Measurements from ENCODE around the gene VPS72. TPM values are rescaled to one million over a fixed set of nuclear protein-coding genes. Genes with fewer than 3 reads are reported as not detected.
A peak's percentile ranks its signal among the peaks of the same experiment; 100 is the strongest.
"Not testable (repeated sequence)": the region's sequence is repeated elsewhere in the genome, so short reads cannot be mapped to it uniquely, and the experiment has no call there.

Gene VPS72
- total RNA-seq, 1 donor: 9.9 TPM

- Histone ChIP-seq H3K9me3 (ENCODE audit: low read depth, low read length) (no peaks in the 10 kb centered on the region), H3K27me3 (ENCODE audit: insufficient read depth, low read length) (no peaks in the 10 kb centered on the region), H3K4me3 (ENCODE audit: low read length) (no peak overlapping the region), H3K4me1 (ENCODE audit: insufficient read depth, low read length) (peaks cover 27% of the 10 kb centered on the region)
Observed at GRCh38 chr1:151196292-151196800, 6.3 kb upstream of the VPS72 start.

- not testable (repeated sequence) for H3K27me3 ChIP-seq (ENCODE audit: insufficient read depth, low read length); H3K4me3 ChIP-seq (ENCODE audit: low read length); H3K9me3 ChIP-seq (ENCODE audit: low read depth, low read length)
- H3K4me1 ChIP-seq (ENCODE audit: insufficient read depth, low read length): peaks cover 24% of the 10 kb centered on the region
Observed at GRCh38 chr1:151194894-151195594, 5.0 kb upstream of the VPS72 start.

GRCh38 chr1:151193856-151194255 is 3.9 kb upstream of the VPS72 start:
- H3K4me1 ChIP-seq (ENCODE audit: insufficient read depth, low read length): peaks cover 20% of the 10 kb centered on the region

GRCh38 chr1:151193304-151193703 is 3.3 kb upstream of the VPS72 start:
- Histone ChIP-seq H3K4me1 (ENCODE audit: insufficient read depth, low read length) (peaks cover 26% of the 10 kb centered on the region), H3K4me3 (ENCODE audit: low read length) (no peak overlapping the region), H3K27me3 (ENCODE audit: insufficient read depth, low read length) (no peaks in the 10 kb centered on the region), H3K9me3 (ENCODE audit: low read depth, low read length) (no peaks in the 10 kb centered on the region)

More at GRCh38 chr1:151193856-151194255, 3.9 kb upstream of the VPS72 start:
- Histone ChIP-seq H3K9me3 (ENCODE audit: low read depth, low read length) (no peaks in the 10 kb centered on the region), H3K27me3 (ENCODE audit: insufficient read depth, low read length) (no peaks in the 10 kb centered on the region), H3K4me3 (ENCODE audit: low read length) (no peak overlapping the region)

GRCh38 chr1:151192047-151192446 is 2.0 kb upstream of the VPS72 start:
- peaks cover 24% of the 10 kb centered on the region for H3K4me1 ChIP-seq (ENCODE audit: insufficient read depth, low read length)
- no peak overlapping the region for H3K4me3 ChIP-seq (ENCODE audit: low read length)
- H3K9me3 ChIP-seq (ENCODE audit: low read depth, low read length): no peaks in the 10 kb centered on the region
- no peaks in the 10 kb centered on the region for H3K27me3 ChIP-seq (ENCODE audit: insufficient read depth, low read length)

- not testable (repeated sequence) for H3K4me3 ChIP-seq (ENCODE audit: low read length); H3K9me3 ChIP-seq (ENCODE audit: low read depth, low read length); H3K27me3 ChIP-seq (ENCODE audit: insufficient read depth, low read length)
- H3K4me1 ChIP-seq (ENCODE audit: insufficient read depth, low read length): peaks cover 24% of the 10 kb centered on the region
Observed at GRCh38 chr1:151188667-151189066, 1.3 kb downstream of the VPS72 start.

- H3K27me3 ChIP-seq (ENCODE audit: insufficient read depth, low read length): no peaks in the 10 kb centered on the region
- H3K4me3 ChIP-seq (ENCODE audit: low read length): no peak overlapping the region
- H3K9me3 ChIP-seq (ENCODE audit: low read depth, low read length): no peaks in the 10 kb centered on the region
- peaks cover 24% of the 10 kb centered on the region for H3K4me1 ChIP-seq (ENCODE audit: insufficient read depth, low read length)
Observed at GRCh38 chr1:151187205-151187604, 2.8 kb downstream of the VPS72 start.

- Histone ChIP-seq H3K27me3 (ENCODE audit: insufficient read depth, low read length) (no peaks in the 10 kb centered on the region), H3K4me3 (ENCODE audit: low read length) (no peak overlapping the region), H3K4me1 (ENCODE audit: insufficient read depth, low read length) (peaks cover 14% of the 10 kb centered on the region), H3K9me3 (ENCODE audit: low read depth, low read length) (no peaks in the 10 kb centered on the region)
Observed at GRCh38 chr1:151184211-151184610, 5.8 kb downstream of the VPS72 start.

- no peaks in the 10 kb centered on the region for H3K9me3 ChIP-seq (ENCODE audit: low read depth, low read length)
- no peak overlapping the region for H3K4me3 ChIP-seq (ENCODE audit: low read length)
- H3K4me1 ChIP-seq (ENCODE audit: insufficient read depth, low read length): no peaks in the 10 kb centered on the region
- no peaks in the 10 kb centered on the region for H3K27me3 ChIP-seq (ENCODE audit: insufficient read depth, low read length)
Observed at GRCh38 chr1:151176514-151177045, 13.4 kb downstream of the VPS72 start.

- no peaks in the 10 kb centered on the region for H3K27me3 ChIP-seq (ENCODE audit: insufficient read depth, low read length)
- H3K9me3 ChIP-seq (ENCODE audit: low read depth, low read length): no peaks in the 10 kb centered on the region
- no peak within 1 kb of the TSS for H3K4me3 ChIP-seq (ENCODE audit: low read length)
- no peaks in the 10 kb centered on the region for H3K4me1 ChIP-seq (ENCODE audit: insufficient read depth, low read length)
Observed at GRCh38 chr1:151175863-151176262, 14.1 kb downstream of the VPS72 start, which contains the start of gene TMOD4. Gene TMOD4, minus strand, starts transcription at chr1:151175981. Its CDS starts 1,106 bp downstream, at chr1:151174875.

GRCh38 chr1:151175041-151175741 is 14.8 kb downstream of the VPS72 start:
- H3K9me3 ChIP-seq (ENCODE audit: low read depth, low read length): no peaks in the 10 kb centered on the region
- H3K27me3 ChIP-seq (ENCODE audit: insufficient read depth, low read length): no peaks in the 10 kb centered on the region
- H3K4me1 ChIP-seq (ENCODE audit: insufficient read depth, low read length): no peaks in the 10 kb centered on the region
- H3K4me3 ChIP-seq (ENCODE audit: low read length): no peak overlapping the region

GRCh38 chr1:151171190-151171589 is 18.8 kb downstream of the VPS72 start:
- peaks cover 11% of the 10 kb centered on the region for H3K4me1 ChIP-seq (ENCODE audit: insufficient read depth, low read length)
- no peak overlapping the region for H3K4me3 ChIP-seq (ENCODE audit: low read length)
- H3K9me3 ChIP-seq (ENCODE audit: low read depth, low read length): no peaks in the 10 kb centered on the region
- no peaks in the 10 kb centered on the region for H3K27me3 ChIP-seq (ENCODE audit: insufficient read depth, low read length)

- Histone ChIP-seq H3K4me3 (ENCODE audit: low read length) (no peak overlapping the region), H3K9me3 (ENCODE audit: low read depth, low read length) (no peaks in the 10 kb centered on the region), H3K4me1 (ENCODE audit: insufficient read depth, low read length) (peaks cover 25% of the 10 kb centered on the region), H3K27me3 (ENCODE audit: insufficient read depth, low read length) (no peaks in the 10 kb centered on the region)
Observed at GRCh38 chr1:151167116-151167515, 22.9 kb downstream of the VPS72 start.

GRCh38 chr1:151166505-151166956 is 23.5 kb downstream of the VPS72 start:
- Histone ChIP-seq H3K9me3 (ENCODE audit: low read depth, low read length) (no peaks in the 10 kb centered on the region), H3K4me1 (ENCODE audit: insufficient read depth, low read length) (peaks cover 28% of the 10 kb centered on the region), H3K27me3 (ENCODE audit: insufficient read depth, low read length) (no peaks in the 10 kb centered on the region), H3K4me3 (ENCODE audit: low read length) (peak overlapping the region; percentile 74)

- Histone ChIP-seq H3K4me1 (ENCODE audit: insufficient read depth, low read length) (peaks cover 32% of the 10 kb centered on the region), H3K9me3 (ENCODE audit: low read depth, low read length) (no peaks in the 10 kb centered on the region), H3K4me3 (ENCODE audit: low read length) (peak within 1 kb of the TSS; percentile 74), H3K27me3 (ENCODE audit: insufficient read depth, low read length) (no peaks in the 10 kb centered on the region)
Observed at GRCh38 chr1:151165738-151166504, 24.1 kb downstream of the VPS72 start, which contains the start of the genes LYSMD1 and SCNM1. Gene LYSMD1, minus strand, starts transcription at chr1:151165902. Its CDS starts 644 bp downstream, at chr1:151165258. Gene SCNM1, plus strand, starts transcription at chr1:151166144. Its CDS starts 9 bp downstream, at chr1:151166153.
